Loucy (cell line): ENCODE results near the gene PRCP.

ENCODE experiments used
- H2AFZ ChIP-seq: fragments of 200-600 bp; sonication (generic); 2 replicates; pipeline ENCODE4 v1.6.0; 2016; ENCODE audit warnings: antibody characterized with exemption, mild to moderate bottlenecking, low read length, moderate library complexity
- H3F3A ChIP-seq: fragments of 200-600 bp; 2 replicates; pipeline ENCODE4 v1.6.0; 2016; ENCODE audit warnings: antibody characterized with exemption, low read depth, mild to moderate bottlenecking
- H3K27me3 ChIP-seq: fragments of 200-600 bp; sonication (generic); 2 replicates; pipeline ENCODE4 v1.6.1; 2014; ENCODE audit warnings: low read length, mild to moderate bottlenecking; ENCODE audit not compliant: insufficient read depth, poor library complexity, severe bottlenecking
- H3K36me3 ChIP-seq: fragments of 200-600 bp; sonication (generic); 2 replicates; pipeline ENCODE4 v1.6.1; 2016; ENCODE audit warnings: low read length; ENCODE audit not compliant: insufficient read depth
- H3K4me1 ChIP-seq: fragments of 200-600 bp; sonication (generic); 2 replicates; pipeline ENCODE4 v1.5.1; 2014; ENCODE audit warnings: low read length, mild to moderate bottlenecking; ENCODE audit not compliant: insufficient read depth, poor library complexity, severe bottlenecking
- H3K4me2 ChIP-seq: fragments of 200-600 bp; sonication (generic); 2 replicates; pipeline ENCODE4 v1.6.0; 2014; ENCODE audit warnings: antibody characterized with exemption, low read length, low read depth, mild to moderate bottlenecking; ENCODE audit not compliant: poor library complexity, severe bottlenecking
- H3K4me3 ChIP-seq: fragments of 200-600 bp; sonication (generic); 2 replicates; pipeline ENCODE4 v1.5.1; 2014; ENCODE audit warnings: low read length, mild to moderate bottlenecking, mixed read lengths; ENCODE audit not compliant: poor library complexity, severe bottlenecking
- H3K79me2 ChIP-seq: fragments of 200-600 bp; sonication (generic); 2 replicates; pipeline ENCODE4 v1.6.1; 2014; ENCODE audit warnings: low read length; ENCODE audit not compliant: insufficient read depth
- H3K9ac ChIP-seq: fragments of 200-600 bp; sonication (generic); 2 replicates; pipeline ENCODE4 v1.6.0; 2014; ENCODE audit warnings: mild to moderate bottlenecking, low read depth, low read length, moderate library complexity; ENCODE audit not compliant: poor library complexity, severe bottlenecking
- H3K9me2 ChIP-seq: fragments of 200-600 bp; sonication (generic); replicated peaks from 2 replicates; pipeline ENCODE4 v1.6.1; 2016; ENCODE audit warnings: low read depth, low read length, mixed read lengths
- H3K9me3 ChIP-seq: fragments of 200-600 bp; sonication (generic); 2 replicates; pipeline ENCODE4 v1.6.1; 2014; ENCODE audit warnings: mild to moderate bottlenecking, antibody characterized with exemption, low read length, low read depth; ENCODE audit not compliant: insufficient read depth
- H4K20me1 ChIP-seq: fragments of 200-600 bp; sonication (generic); 2 replicates; pipeline ENCODE4 v1.6.0; 2014; ENCODE audit warnings: antibody characterized with exemption, low read length, mild to moderate bottlenecking; ENCODE audit not compliant: insufficient read depth, poor library complexity, severe bottlenecking
- CTCF ChIP-seq: fragments of 200-600 bp; sonication (generic); conservative IDR thresholded peaks from 2 replicates; pipeline ENCODE4 v1.5.1; 2014; ENCODE audit warnings: mild to moderate bottlenecking, antibody characterized with exemption, low read length
- EZH2phosphoT487 ChIP-seq: fragments of 200-600 bp; IDR thresholded peaks from 2 replicates; pipeline ENCODE4 v1.6.1; 2018; ENCODE audit warnings: antibody characterized with exemption, mild to moderate bottlenecking, moderate library complexity, borderline replicate concordance

The PRCP gene

DNA sequence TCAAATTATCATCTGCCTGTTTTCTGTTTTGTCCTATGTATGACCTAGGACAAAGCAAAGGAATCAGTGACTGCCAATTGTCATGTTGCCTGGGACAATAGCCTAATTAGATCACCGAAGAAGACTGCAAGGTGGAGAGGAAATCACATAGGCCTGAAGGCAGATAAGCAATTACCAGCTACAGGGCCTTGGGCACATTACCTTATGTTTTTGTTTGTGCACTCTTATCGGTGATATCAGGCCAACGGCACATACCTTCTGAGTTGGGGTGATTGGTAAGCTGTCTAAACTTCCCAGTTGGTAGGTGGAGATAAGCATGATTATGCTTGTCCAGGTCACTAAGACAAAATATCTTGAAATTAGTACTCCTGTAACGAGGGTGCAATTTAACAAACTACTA, 108.5 kb downstream of the PRCP start:
- Histone ChIP-seq H3K79me2 (no peaks in the 10 kb centered on the region), H3K9me3 (no peaks in the 10 kb centered on the region), H2AFZ (no peak overlapping the region), H3K27me3 (no peaks in the 10 kb centered on the region), H3K9me2 (no peaks in the 10 kb centered on the region), H4K20me1 (no peaks in the 10 kb centered on the region), H3F3A (no peaks in the 10 kb centered on the region), H3K36me3 (no peaks in the 10 kb centered on the region), H3K4me1 (no peaks in the 10 kb centered on the region), H3K4me2 (no peak overlapping the region), H3K9ac (no peak overlapping the region), H3K4me3 (no peak overlapping the region)
- TF ChIP-seq EZH2phosphoT487 (no peak), CTCF (no peak)

GRCh38 chr11:82790723-82791484, 109.3 kb downstream of the PRCP start:
- H3K27me3 ChIP-seq, result no peaks in the 10 kb centered on the region
- no peak overlapping the region for H2AFZ ChIP-seq
- H3K79me2 ChIP-seq, result no peaks in the 10 kb centered on the region

DNA sequence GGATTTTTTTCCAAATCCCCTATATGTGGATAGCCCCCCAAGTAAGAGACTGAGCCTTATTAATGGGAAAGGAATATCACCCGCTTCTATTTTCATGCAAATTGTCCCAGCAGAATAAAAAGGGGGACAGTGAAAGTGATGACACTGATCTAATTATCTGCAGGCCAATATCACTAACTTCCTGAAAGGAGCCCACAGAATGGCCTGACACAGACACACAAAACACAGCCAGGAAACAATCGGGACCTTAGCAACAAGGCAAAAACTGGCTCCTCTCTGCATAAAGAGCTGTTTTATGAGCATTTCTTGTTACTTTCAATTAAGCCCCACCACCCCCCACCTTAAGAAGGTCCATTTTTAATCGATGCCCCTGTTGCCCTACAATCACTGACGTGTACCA, 112.2 kb downstream of the PRCP start:
- no peaks in the 10 kb centered on the region for H3K9me3 ChIP-seq
- no peak overlapping the region for H2AFZ ChIP-seq
- H3K79me2 ChIP-seq, result no peaks in the 10 kb centered on the region
- TF ChIP-seq EZH2phosphoT487 (no peak), CTCF (no peak)
- H3F3A ChIP-seq, result no peaks in the 10 kb centered on the region
- no peak overlapping the region for H3K4me2 ChIP-seq
- no peak overlapping the region for H3K9ac ChIP-seq
- H3K27me3 ChIP-seq, result no peaks in the 10 kb centered on the region
- H3K36me3 ChIP-seq, result no peaks in the 10 kb centered on the region
- H3K4me3 ChIP-seq, result no peak overlapping the region
- H3K9me2 ChIP-seq, result no peaks in the 10 kb centered on the region
- no peaks in the 10 kb centered on the region for H3K4me1 ChIP-seq
- H4K20me1 ChIP-seq, result no peaks in the 10 kb centered on the region

More at GRCh38 chr11:82790723-82791484, 109.3 kb downstream of the PRCP start:
- H4K20me1 ChIP-seq, result no peaks in the 10 kb centered on the region
- no peaks in the 10 kb centered on the region for H3F3A ChIP-seq
- H3K4me3 ChIP-seq, result no peak overlapping the region
- no peak overlapping the region for H3K9ac ChIP-seq
- no peaks in the 10 kb centered on the region for H3K4me1 ChIP-seq
- no peaks in the 10 kb centered on the region for H3K36me3 ChIP-seq
- no peaks in the 10 kb centered on the region for H3K9me2 ChIP-seq
- H3K9me3 ChIP-seq, result no peaks in the 10 kb centered on the region
- no peak overlapping the region for H3K4me2 ChIP-seq
- no peak for TF ChIP-seq CTCF
- no peak for TF ChIP-seq EZH2phosphoT487
